NCI-H2196 treated with DMSO at 0.1 percent for 48 hours (cell line): Measurements from ENCODE around the gene TTC24.
"Not testable (repeated sequence)": the region's sequence is repeated elsewhere in the genome, so short reads cannot be mapped to it uniquely, and the experiment has no call there.

Experiments used
- DNase-seq: peaks from one replicate; lab custom pipeline; 2025; ENCODE audit not compliant: unreplicated experiment; lab: John Stamatoyannopoulos, UW

Gene TTC24

GRCh38 chr1:156602557-156602993 lies 23.1 kb downstream of the TTC24 start:
- DNase-seq: no peak

GRCh38 chr1:156607344-156607743 lies 27.8 kb downstream of the TTC24 start:
- not testable (repeated sequence) for DNase-seq

- peak; percentile 65 for DNase-seq
Measured at GRCh38 chr1:156608036-156608674, 28.6 kb downstream of the TTC24 start.

- DNase-seq: peak; percentile 24
Measured at GRCh38 chr1:156608981-156609380, 29.5 kb downstream of the TTC24 start.

- not testable (repeated sequence) for DNase-seq
Measured at GRCh38 chr1:156610072-156610471, 30.5 kb downstream of the TTC24 start.

GRCh38 chr1:156612666-156613065 lies 33.1 kb downstream of the TTC24 start:
- DNase-seq: no peak

- DNase-seq: no peak
Measured at GRCh38 chr1:156615946-156616345, 36.4 kb downstream of the TTC24 start.

- peak; percentile 23 for DNase-seq
Measured at GRCh38 chr1:156616463-156616862, 36.9 kb downstream of the TTC24 start.

GRCh38 chr1:156618853-156619581 lies 39.5 kb downstream of the TTC24 start, which contains the start of gene HAPLN2:
HAPLN2 (plus strand) TSS chr1:156619415; CDS start chr1:156623491, 4,076 bp downstream.
- no peak for DNase-seq

- no peak for DNase-seq
Measured at GRCh38 chr1:156619582-156619955, 40.0 kb downstream of the TTC24 start.

GRCh38 chr1:156622581-156623297 lies 43.2 kb downstream of the TTC24 start:
- no peak for DNase-seq

GRCh38 chr1:156623946-156624813 lies 44.7 kb downstream of the TTC24 start:
- DNase-seq: no peak

- DNase-seq: no peak
Measured at GRCh38 chr1:156624814-156625435, 45.4 kb downstream of the TTC24 start.

GRCh38 chr1:156625436-156626078 lies 46.0 kb downstream of the TTC24 start:
- DNase-seq: no peak

- no peak for DNase-seq
Measured at GRCh38 chr1:156626079-156626438, 46.5 kb downstream of the TTC24 start.

GRCh38 chr1:156627313-156627880 lies 47.9 kb downstream of the TTC24 start:
- DNase-seq: no peak

- no peak for DNase-seq
Measured at GRCh38 chr1:156629823-156630449, 50.4 kb downstream of the TTC24 start.

- DNase-seq: not testable (repeated sequence)
Measured at GRCh38 chr1:156631152-156631551, 51.6 kb downstream of the TTC24 start.

GRCh38 chr1:156632355-156632754 lies 52.8 kb downstream of the TTC24 start:
- DNase-seq: no peak
